Kidney (tissue), 14 donors: ENCODE results near the gene HES6. TPM values are rescaled to one million over a fixed set of nuclear protein-coding genes. Genes with fewer than 3 reads are reported as not detected.
A peak's percentile ranks its signal among the peaks of the same experiment; 100 is the strongest.

Source experiments
- DNase-seq, 5 donors: peaks; one replicate each; pipeline ENCODE4 v3.0.0-alpha.2; 2013 to 2020
- FAIRE-seq: peaks from 2 replicates; lab custom pipeline; 2012; peaks lifted over from hg19 to GRCh38; lab: Jason Lieb, UNC
- H3K27ac ChIP-seq, 2 donors: one replicate each; pipeline ENCODE4 v1.7.0; 2013; ENCODE audit warnings: low read depth in 2 of 2, low read length in 2 of 2, inconsistent platforms in 1 of 2
- H3K27me3 ChIP-seq: one replicate; pipeline ENCODE4 v1.7.1; 2013; ENCODE audit warnings: low read length, inconsistent platforms; ENCODE audit not compliant: control insufficient read depth, insufficient read depth
- H3K36me3 ChIP-seq, 3 donors: one replicate each; pipeline versions ENCODE4 v1.7.0 to v1.7.1; 2013; ENCODE audit warnings: low read length in 3 of 3, control low read depth in 1 of 3, inconsistent platforms in 1 of 3; ENCODE audit not compliant: insufficient read depth in 3 of 3, control insufficient read depth in 2 of 3
- H3K4me1 ChIP-seq, 3 donors: one replicate each; pipeline versions ENCODE4 v1.7.0 to v1.7.1; 2013; ENCODE audit warnings: low read length in 3 of 3, inconsistent platforms in 1 of 3, low read depth in 1 of 3; ENCODE audit not compliant: control insufficient read depth in 2 of 3, insufficient read depth in 2 of 3
- H3K4me3 ChIP-seq, 3 donors: one replicate each; pipeline versions ENCODE4 v1.7.0 to v1.8.1; 2013; ENCODE audit warnings: low read length in 3 of 3, control low read depth in 1 of 3, inconsistent platforms in 1 of 3
- H3K9ac ChIP-seq, 3 donors: one replicate each; pipeline versions ENCODE4 v1.7.0 to v1.7.1; 2013; ENCODE audit warnings: low read length in 3 of 3, control low read depth in 1 of 3, inconsistent platforms in 1 of 3
- H3K9me3 ChIP-seq, 3 donors: one replicate each; pipeline versions ENCODE4 v1.7.0 to v1.7.1; 2013; ENCODE audit warnings: low read length in 3 of 3, control low read depth in 1 of 3, inconsistent platforms in 1 of 3; ENCODE audit not compliant: control insufficient read depth in 2 of 3, insufficient read depth in 1 of 3
- CTCF ChIP-seq: IDR thresholded peaks from 3 replicates; pipeline ENCODE4 v1.5.1; 2012; ENCODE audit warnings: mild to moderate bottlenecking, moderate library complexity, borderline replicate concordance; ENCODE audit not compliant: insufficient read depth; ENCODE audit errors: extremely low read depth
- intact Hi-C: fragments of 100-400 bp; cut with DNase I; formaldehyde crosslinking; loops from one replicate; pipeline ENCODE4 v1.11.1; 2022
- polyA plus RNA-seq: library from polyadenylated mRNA; stranded (reverse); fragments of 350-450 nt; fragmentation: Illumina TruSeq; extraction: RNeasy Lipid Tissue Mini Kit (QIAGEN cat#74804); gene quantifications from one replicate; pipeline ENCODE4 v1.2.3, GENCODE V29; 2014; ENCODE audit warnings: low read depth, low replicate concordance; ENCODE audit not compliant: insufficient read depth
- total RNA-seq: library from RNA; stranded (reverse); fragmentation: NEBNext Ultra II Directional; extraction: Animal tissue kit (Norgen Biotek cat#: 25700); gene quantifications from one replicate; pipeline ENCODE4 v1.2.1, GENCODE V29; 2021
- donor health status: control.
- donor health status: control.
- donor health status: control.
- donor health status: control.
- donor health status: control.
- donor health status: DM: yes; HTN: yes; CAD: no.
- donor health status: Normal renal cell carcinoma (clear cell type).

Gene HES6
- total and polyA plus RNA-seq, 2 donors from 2014 or later = 5.2 to 5.5 TPM

DNA sequence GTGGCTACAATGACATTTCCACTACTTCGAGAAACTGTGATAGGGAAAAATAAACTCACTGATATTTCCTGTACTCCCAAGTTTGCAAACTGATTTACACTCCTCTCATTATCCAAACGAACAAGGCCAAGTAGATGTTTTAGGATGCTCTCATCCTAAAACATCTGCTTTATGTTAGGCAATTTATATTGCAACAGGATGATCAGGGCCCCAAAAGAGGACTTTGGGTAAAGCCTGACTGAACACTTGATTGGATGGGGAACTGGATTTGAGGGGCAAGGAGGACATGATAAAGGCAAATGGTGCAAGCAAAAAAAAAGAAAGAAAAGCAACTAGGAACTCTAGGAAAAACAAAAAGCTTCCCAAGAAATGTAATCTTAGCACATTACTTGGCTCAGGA is 2.1 kb upstream of the HES6 start:
- Histone ChIP-seq H3K27me3 (peaks cover 3% of the 10 kb centered on the region), H3K4me1 (peaks cover 0 to 14% (median 10%) of the 10 kb centered on the region in 3 donors), H3K9ac (no peak overlapping the region), H3K36me3 (peaks cover 0 to 9% (median 8%) of the 10 kb centered on the region in 3 donors), H3K9me3 (no peaks in the 10 kb centered on the region), H3K27ac (no peak overlapping the region), H3K4me3 (no peak overlapping the region)
- TF ChIP-seq CTCF = no peak
- intact Hi-C loops = no loop called here
- DNase-seq (no peak), FAIRE-seq (no peak)

DNA sequence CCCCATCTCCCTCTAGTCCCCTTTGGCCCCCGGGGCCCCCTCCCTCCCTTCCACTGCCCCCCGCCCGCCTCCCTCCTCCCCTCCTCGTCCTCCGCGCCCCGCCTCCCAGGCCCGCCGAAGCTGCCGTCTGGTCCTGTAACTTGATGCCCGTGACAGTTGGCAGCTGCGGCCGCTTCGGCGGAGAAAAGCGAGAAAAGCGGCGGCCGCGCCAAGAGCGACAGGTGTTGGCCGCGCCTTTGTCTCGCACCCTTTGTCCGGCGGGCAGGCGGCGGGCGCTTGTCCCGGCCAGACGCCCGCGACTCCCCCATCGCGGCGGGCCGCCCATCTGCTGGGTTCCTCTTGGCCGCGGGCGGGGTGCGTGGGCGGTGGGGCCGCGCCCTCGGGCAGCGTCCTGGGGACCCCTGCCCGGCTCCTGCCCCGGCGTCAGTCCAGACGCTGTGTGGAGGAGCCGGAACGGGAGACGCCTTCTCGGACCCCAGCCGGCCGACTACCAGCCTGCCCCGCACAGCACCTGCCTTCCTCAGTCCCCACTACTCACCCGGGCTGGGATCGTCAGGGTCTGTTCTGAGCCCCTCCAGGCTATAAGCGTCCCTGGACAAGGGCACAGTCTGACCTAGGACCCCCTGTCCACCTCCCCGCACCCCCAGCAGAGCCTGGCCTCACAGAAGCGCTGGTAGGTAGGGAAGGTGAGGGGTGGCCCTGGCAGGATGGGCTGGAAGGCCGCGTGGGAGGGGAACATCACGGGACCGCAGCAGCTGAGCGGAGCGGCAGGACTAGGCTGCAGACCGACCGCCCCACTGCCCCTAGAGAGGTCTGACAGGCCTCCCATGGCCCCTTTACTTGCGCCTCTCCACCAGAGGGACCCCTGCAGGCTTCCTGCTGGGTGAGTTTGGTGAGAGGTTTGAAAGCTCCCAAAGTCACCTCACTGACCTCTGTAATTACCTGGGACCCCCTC is 1.2 kb upstream of the HES6 start:
- no peak overlapping the region for H3K4me3 ChIP-seq
- intact Hi-C loops = no loop called here
- no peaks in the 10 kb centered on the region for H3K9me3 ChIP-seq
- H3K9ac ChIP-seq = no peak overlapping the region
- no peak for TF ChIP-seq CTCF
- H3K36me3 ChIP-seq = peaks cover 0 to 9% (median 5%) of the 10 kb centered on the region in 3 donors
- peak in 4 of 5 donors; percentile 88 to 93 (median 90) for DNase-seq
- H3K27me3 ChIP-seq = peaks cover 3% of the 10 kb centered on the region
- H3K27ac ChIP-seq = no peak overlapping the region
- H3K4me1 ChIP-seq = peaks cover 0 to 14% (median 10%) of the 10 kb centered on the region in 3 donors
- FAIRE-seq = no peak

- Histone ChIP-seq H3K4me1 (peaks cover 0 to 14% (median 10%) of the 10 kb centered on the region in 3 donors), H3K36me3 (no peaks in the 10 kb centered on the region), H3K27ac (no peak overlapping the region), H3K4me3 (peak overlapping the region in 1 of 3 donors; percentile 54), H3K27me3 (peaks cover 3% of the 10 kb centered on the region), H3K9ac (no peak overlapping the region), H3K9me3 (no peaks in the 10 kb centered on the region)
- no peak for FAIRE-seq
- peak in 1 of 5 donors; percentile 57 for DNase-seq
- intact Hi-C loops = no loop called here
- TF ChIP-seq CTCF = no peak
Measured at GRCh38 chr2:238239543-238239862, 335 bp downstream of the HES6 start.
